HepG2 (cell line): Measurements from ENCODE around the gene LAS1L.

Experiments used
- RORA ChIP-seq: sonication (generic); formaldehyde crosslinking; IDR thresholded peaks from 2 replicates; pipeline ENCODE4 v1.5.0; 2020; ENCODE audit warnings: mild to moderate bottlenecking, missing genetic modification reagents, moderate library complexity
- SUZ12 ChIP-seq: fragments of 150-350 bp; IDR thresholded peaks from 2 replicates; pipeline ENCODE4 v1.6.1; 2014; ENCODE audit warnings: low read depth, low read length
- ZBTB42 ChIP-seq: sonication (generic); formaldehyde crosslinking; IDR thresholded peaks from 2 replicates; pipeline ENCODE4 v1.5.0; 2020; ENCODE audit warnings: mild to moderate bottlenecking, missing genetic modification reagents
- TF ChIP-seq, protein P1 (sequence below): sonication (generic); formaldehyde crosslinking; IDR thresholded peaks from 2 replicates; pipeline ENCODE4 v1.4.0; 2020; ENCODE audit warnings: missing genetic modification reagents

DNA sequence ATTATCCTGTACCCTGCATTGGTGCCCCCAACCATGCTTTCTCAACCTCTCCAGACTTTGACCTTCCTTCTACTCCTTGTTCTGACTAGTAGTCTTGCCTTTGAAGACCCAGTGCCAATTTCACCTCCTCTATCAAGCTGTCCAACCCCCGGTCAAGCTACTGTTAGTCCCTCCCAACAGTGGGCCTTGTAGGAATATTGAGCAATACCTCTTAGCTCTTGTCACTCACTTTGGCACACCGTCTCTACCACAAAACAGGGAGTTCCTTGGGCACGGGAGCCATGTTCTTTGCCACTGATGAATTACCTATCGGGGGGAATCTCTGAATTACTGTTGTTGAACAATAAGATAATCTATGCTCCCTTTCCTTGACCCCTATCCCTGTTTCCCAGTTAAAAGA is 25.2 kb downstream of the LAS1L start:
- TF ChIP-seq SUZ12 (no peak), ZBTB42 (no peak), RORA (CRISPR knock-in tag) (no peak)
- TF ChIP-seq, protein P1, sequence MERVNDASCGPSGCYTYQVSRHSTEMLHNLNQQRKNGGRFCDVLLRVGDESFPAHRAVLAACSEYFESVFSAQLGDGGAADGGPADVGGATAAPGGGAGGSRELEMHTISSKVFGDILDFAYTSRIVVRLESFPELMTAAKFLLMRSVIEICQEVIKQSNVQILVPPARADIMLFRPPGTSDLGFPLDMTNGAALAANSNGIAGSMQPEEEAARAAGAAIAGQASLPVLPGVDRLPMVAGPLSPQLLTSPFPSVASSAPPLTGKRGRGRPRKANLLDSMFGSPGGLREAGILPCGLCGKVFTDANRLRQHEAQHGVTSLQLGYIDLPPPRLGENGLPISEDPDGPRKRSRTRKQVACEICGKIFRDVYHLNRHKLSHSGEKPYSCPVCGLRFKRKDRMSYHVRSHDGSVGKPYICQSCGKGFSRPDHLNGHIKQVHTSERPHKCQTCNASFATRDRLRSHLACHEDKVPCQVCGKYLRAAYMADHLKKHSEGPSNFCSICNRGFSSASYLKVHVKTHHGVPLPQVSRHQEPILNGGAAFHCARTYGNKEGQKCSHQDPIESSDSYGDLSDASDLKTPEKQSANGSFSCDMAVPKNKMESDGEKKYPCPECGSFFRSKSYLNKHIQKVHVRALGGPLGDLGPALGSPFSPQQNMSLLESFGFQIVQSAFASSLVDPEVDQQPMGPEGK (CRISPR knock-in tag), result no peak
